ENCODE measurements around the gene RAB44.

RAB44 gene

DNA sequence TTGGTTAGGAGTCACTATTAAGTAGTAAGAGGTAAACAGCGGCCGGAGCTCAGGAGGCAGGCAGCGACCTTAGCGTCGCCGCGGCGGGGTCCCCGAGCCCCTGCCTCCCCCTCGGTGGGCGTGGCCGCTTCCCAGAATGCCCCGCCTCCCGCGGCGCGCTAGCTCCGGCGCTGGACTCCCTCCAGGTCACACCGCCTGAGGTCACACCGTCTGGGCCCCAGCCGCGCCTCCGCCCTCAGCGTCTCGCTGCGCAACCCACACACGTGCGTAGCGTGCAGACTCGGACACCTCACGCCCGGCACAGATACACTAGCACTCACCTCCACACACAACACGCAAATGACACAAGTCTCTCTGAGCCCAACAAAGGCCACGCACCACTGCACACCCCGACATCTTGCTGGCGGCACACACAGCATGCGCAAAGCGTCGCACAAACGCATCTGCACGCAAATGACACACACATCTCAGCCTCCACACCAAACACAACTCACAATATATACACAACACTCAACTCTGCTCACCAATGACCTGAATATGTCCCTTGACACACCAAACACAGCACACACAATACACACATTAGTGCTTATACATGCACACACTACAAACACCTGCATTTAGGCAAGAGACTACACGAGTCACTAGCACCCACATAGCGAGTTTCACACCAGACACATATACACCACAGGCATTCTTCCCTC, 36.7 kb upstream of the RAB44 start:
- Mint-ChIP-seq H3K27ac (no peak overlapping the region), H3K4me3 (no peak overlapping the region), H3K36me3 (ENCODE audit: low read depth) (no peaks in the 10 kb centered on the region), H3K27me3 (ENCODE audit: low read depth) (peaks cover 37% of the 10 kb centered on the region), H3K4me1 (ENCODE audit: low read depth) (peaks cover 9% of the 10 kb centered on the region), H3K9me3 (no peaks in the 10 kb centered on the region)
- DNase-seq (ENCODE audit: low spot score) = no peak

DNA sequence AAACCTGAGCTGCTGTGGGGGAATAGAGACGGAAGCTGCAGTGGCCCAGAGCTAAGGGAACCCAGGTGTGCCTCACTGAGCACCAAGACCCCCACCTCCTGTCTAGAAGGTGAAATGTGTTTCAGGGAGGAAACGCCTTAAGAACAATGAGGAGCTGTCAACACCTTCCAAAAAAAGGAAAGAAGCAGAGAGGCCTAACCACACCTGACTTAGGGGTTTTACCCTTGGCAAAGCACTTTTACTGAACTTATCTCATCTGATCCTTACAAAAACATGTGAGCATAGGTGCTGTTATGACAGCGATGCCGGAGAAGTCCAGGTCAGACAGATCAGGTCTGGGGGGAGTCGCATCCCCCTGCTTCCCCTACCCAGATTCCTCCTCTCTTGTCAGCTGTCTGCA, 35.2 kb upstream of the RAB44 start:
- Mint-ChIP-seq H3K27ac (no peak overlapping the region), H3K9me3 (no peaks in the 10 kb centered on the region), H3K36me3 (ENCODE audit: low read depth) (no peaks in the 10 kb centered on the region), H3K27me3 (ENCODE audit: low read depth) (peaks cover 31% of the 10 kb centered on the region), H3K4me1 (ENCODE audit: low read depth) (peaks cover 9% of the 10 kb centered on the region), H3K4me3 (no peak overlapping the region)
- DNase-seq (ENCODE audit: low spot score) = no peak

DNA sequence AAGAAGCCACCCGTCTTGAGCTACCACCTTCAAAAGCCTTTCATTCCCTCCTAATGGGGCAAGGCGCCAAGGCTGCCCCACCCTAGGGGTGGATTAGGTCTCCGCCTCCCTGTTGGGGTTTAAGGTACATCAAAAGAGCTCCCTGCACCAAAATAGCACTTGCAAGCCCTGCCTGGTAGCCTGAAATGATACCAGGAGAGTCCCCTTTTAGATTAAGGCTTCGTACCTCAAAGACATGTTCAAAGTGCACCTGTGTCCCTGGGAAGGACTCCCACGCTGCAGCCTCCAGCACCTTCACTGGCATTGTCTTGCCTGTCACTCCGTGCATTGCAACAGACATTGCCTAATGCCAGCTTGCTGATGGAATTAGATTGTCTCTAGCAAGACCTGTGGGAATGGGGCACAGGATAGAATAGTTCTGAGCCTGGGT, 34.8 kb upstream of the RAB44 start:
- Mint-ChIP-seq H3K4me1 (ENCODE audit: low read depth) (peaks cover 9% of the 10 kb centered on the region), H3K9me3 (no peaks in the 10 kb centered on the region), H3K27ac (no peak overlapping the region), H3K27me3 (ENCODE audit: low read depth) (peaks cover 27% of the 10 kb centered on the region), H3K4me3 (no peak overlapping the region), H3K36me3 (ENCODE audit: low read depth) (no peaks in the 10 kb centered on the region)
- no peak for DNase-seq (ENCODE audit: low spot score)

DNA sequence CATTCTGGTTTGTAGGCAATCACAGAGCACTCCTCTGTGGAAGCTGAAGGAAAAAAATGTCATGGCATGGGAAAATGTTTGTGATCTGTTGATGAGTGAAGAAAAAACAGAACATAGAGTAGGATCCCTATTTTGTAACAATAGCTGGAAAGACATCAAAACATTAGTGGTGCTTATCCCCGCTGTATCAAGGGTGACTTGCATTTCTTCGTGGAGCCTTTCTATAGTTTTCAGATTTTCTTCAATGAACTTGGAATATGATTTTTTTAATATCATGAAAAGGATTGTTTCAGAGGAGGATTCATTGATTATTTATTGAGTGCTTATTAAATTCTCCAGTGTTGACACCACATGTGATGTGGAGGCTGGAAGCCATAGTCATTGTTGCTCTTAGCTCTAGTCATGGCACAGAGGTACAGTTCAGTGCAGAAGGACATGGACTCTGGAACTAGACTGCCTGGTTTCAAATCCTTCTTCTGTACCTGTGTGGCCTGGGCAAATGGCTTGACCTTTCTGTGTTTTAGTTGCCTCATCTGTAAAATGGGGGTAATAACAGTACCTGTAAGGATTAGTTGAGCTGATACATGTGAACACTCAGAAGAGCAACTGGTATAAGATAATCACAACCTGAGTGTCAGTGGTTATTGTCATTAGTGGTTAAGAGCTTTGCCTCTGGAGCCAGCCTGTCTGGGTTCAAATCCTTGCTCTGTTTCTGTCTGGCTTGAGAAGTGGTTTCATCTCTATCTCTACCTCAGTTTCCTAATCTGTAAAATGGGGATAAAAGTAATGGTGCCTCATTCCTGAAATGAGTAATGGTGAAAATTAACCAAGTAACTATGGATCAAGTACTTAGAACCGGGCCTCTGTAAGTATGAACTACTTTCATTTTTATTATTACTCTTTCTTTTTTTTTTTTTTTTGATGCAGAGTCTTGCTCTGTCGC, 33.9 kb upstream of the RAB44 start:
- no peak for DNase-seq (ENCODE audit: low spot score)
- Mint-ChIP-seq H3K36me3 (ENCODE audit: low read depth) (no peaks in the 10 kb centered on the region), H3K27me3 (ENCODE audit: low read depth) (peaks cover 21% of the 10 kb centered on the region), H3K4me3 (no peak overlapping the region), H3K4me1 (ENCODE audit: low read depth) (peaks cover 9% of the 10 kb centered on the region), H3K9me3 (no peaks in the 10 kb centered on the region), H3K27ac (no peak overlapping the region)

DNA sequence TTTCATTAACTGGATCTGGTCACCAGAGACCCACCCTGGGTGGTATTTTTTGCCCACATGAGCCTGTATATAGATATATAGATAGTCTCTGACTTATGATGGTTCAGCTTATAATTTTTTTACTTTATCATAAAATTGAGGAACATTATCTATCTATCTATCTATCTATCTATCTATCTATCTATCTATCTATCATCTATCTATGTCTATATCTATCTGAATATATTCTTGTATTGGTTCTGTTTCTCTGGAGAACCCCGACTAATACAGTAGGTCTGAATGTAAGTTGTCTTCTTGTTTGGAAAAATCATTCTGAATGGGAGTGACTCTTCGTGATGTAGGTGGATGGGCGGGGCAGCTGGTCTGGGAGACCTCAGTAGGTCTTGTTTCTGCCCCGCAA, 32.4 kb upstream of the RAB44 start:
- no peaks in the 10 kb centered on the region for H3K36me3 Mint-ChIP-seq (ENCODE audit: low read depth)
- peaks cover 9% of the 10 kb centered on the region for H3K4me1 Mint-ChIP-seq (ENCODE audit: low read depth)
- DNase-seq (ENCODE audit: low spot score) = no peak
- H3K27me3 Mint-ChIP-seq (ENCODE audit: low read depth) = peaks cover 9% of the 10 kb centered on the region
- no peak overlapping the region for H3K27ac Mint-ChIP-seq
- no peak overlapping the region for H3K4me3 Mint-ChIP-seq
- no peaks in the 10 kb centered on the region for H3K9me3 Mint-ChIP-seq

DNA sequence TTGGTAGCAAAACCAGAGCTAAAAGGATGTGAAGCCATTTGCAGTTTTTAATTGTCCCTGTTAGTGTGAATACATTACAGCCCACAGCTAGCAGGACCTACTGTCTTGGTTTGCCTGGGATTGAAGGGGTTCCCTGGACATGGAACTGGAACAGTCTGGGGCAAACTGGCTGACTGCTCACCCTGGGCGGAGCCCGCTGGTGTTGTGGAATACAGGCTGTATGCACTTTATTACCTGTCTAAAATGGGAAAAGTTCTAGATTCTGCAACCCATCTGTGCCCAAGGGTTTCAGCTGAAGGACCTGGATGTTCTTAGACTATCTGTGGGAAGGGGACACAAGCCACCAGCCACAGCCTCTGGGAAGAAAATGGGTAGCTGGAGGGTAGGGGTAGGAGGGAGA, 31.3 kb upstream of the RAB44 start:
- Mint-ChIP-seq H3K4me3 (no peak overlapping the region), H3K9me3 (no peaks in the 10 kb centered on the region), H3K4me1 (ENCODE audit: low read depth) (peaks cover 9% of the 10 kb centered on the region), H3K27me3 (ENCODE audit: low read depth) (peaks cover 5% of the 10 kb centered on the region), H3K36me3 (ENCODE audit: low read depth) (no peaks in the 10 kb centered on the region), H3K27ac (no peak overlapping the region)
- no peak for DNase-seq (ENCODE audit: low spot score)

DNA sequence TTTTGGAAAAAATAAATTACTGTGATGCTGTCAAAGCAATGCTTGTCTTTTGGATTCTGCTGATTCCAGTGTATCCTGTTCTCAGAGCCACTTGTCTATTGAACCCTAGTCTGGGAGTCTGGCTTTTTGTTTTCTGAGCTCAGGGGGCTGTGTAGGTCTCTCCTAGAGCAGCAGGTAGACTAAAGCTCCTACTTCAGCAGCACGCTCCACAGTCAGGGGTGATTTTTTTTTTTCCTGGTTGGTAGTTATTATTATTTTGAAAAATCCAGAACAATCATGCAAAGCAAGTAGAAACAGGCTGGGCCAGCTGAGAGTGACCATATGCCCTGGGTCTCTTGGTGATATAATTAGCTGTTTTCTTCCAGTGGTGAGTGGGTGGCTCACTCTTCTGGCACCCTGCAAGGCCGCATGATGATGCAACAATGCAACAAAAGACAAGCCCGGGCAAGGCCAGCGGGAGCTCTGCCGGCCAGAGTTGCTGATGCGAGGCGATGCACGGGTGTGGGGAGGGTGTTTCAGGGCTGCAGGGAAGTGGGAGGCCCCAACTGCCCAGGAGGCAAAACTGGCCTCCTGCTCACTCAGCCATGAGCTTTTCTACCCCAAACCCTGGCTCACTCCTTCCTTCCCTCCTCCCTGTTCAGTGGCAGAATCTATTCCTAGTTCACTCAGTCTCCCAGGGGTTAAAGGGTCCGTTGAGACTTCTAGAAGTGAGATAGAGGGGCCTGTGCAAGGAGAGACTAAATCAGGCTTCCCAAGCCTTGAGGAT, 30.6 kb upstream of the RAB44 start:
- no peak for DNase-seq (ENCODE audit: low spot score)
- no peak overlapping the region for H3K4me3 Mint-ChIP-seq

DNA sequence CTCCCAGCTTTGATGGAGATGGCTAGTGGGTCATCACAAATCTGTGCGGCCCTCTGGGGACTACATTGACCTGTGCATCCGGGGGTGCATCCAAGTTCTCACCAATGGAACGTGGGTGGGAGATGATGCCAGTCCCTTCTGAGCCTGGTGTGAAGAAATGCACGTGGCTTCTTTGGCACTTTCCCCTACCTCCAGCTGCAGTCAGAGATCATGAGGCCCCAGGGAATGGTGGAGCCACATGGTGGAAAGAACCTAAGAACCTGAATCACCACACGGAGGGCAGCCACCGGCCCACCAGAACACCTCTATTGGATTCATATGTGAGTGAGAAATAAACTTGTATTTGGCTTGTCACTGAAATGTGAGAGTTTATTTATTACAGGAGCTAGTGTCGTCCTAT, 29.0 kb upstream of the RAB44 start:
- Mint-ChIP-seq H3K27me3 (ENCODE audit: low read depth) (no peaks in the 10 kb centered on the region), H3K36me3 (ENCODE audit: low read depth) (no peaks in the 10 kb centered on the region), H3K4me3 (no peak overlapping the region), H3K9me3 (no peaks in the 10 kb centered on the region), H3K27ac (no peak overlapping the region), H3K4me1 (ENCODE audit: low read depth) (peaks cover 2% of the 10 kb centered on the region)
- DNase-seq (ENCODE audit: low spot score) = no peak

More for the DNA sequence above, 30.6 kb upstream of the RAB44 start:
- Mint-ChIP-seq H3K27ac (no peak overlapping the region), H3K4me1 (ENCODE audit: low read depth) (peaks cover 9% of the 10 kb centered on the region), H3K36me3 (ENCODE audit: low read depth) (no peaks in the 10 kb centered on the region), H3K27me3 (ENCODE audit: low read depth) (peaks cover 5% of the 10 kb centered on the region), H3K9me3 (no peaks in the 10 kb centered on the region)

DNA sequence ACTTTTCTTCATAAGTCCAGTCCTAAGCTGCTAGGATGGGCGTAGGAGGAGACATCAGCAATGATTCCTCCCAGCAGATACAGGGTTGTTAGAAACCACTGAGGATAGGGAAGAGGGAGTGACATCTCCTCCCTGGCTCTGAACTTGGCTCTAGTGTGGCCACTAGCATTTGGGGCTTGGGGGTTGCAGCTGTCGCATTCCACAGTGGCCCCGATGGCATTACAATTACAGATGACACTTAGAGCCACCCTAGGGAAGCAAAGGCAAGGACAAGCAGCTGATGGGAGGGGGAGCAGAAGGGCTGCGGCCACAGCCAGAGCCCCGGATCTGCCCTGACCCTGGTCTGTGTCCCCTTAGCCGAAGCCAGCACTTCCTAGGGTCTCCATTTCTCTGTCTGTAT, 28.6 kb upstream of the RAB44 start:
- Mint-ChIP-seq H3K27ac (no peak overlapping the region), H3K27me3 (ENCODE audit: low read depth) (no peaks in the 10 kb centered on the region), H3K36me3 (ENCODE audit: low read depth) (no peaks in the 10 kb centered on the region), H3K4me3 (no peak overlapping the region), H3K4me1 (ENCODE audit: low read depth) (peaks cover 2% of the 10 kb centered on the region), H3K9me3 (no peaks in the 10 kb centered on the region)
- no peak for DNase-seq (ENCODE audit: low spot score)

DNA sequence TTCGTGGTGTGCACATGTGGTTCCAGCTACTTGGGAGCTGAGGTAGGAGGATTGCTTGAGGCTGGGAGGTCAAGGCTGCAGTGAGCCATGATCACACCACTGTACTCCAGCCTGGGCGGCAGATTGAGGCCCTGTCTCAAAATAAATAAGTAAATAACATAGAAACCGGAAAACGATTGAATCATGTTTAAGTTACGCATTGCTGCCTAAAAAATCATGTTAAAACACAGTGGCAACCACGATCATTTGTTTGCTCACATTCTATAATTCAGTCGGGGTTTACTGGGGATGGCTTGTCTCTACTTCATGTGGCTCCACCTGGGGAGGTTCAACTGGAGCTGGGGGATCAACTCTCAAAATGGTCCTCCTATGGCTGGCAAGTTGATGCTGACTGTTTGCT, 27.4 kb upstream of the RAB44 start:
- no peak for DNase-seq (ENCODE audit: low spot score)
- no peak overlapping the region for H3K27ac Mint-ChIP-seq
- peaks cover 2% of the 10 kb centered on the region for H3K4me1 Mint-ChIP-seq (ENCODE audit: low read depth)
- no peak overlapping the region for H3K4me3 Mint-ChIP-seq
- H3K36me3 Mint-ChIP-seq (ENCODE audit: low read depth) = no peaks in the 10 kb centered on the region
- H3K27me3 Mint-ChIP-seq (ENCODE audit: low read depth) = no peaks in the 10 kb centered on the region
- no peaks in the 10 kb centered on the region for H3K9me3 Mint-ChIP-seq

DNA sequence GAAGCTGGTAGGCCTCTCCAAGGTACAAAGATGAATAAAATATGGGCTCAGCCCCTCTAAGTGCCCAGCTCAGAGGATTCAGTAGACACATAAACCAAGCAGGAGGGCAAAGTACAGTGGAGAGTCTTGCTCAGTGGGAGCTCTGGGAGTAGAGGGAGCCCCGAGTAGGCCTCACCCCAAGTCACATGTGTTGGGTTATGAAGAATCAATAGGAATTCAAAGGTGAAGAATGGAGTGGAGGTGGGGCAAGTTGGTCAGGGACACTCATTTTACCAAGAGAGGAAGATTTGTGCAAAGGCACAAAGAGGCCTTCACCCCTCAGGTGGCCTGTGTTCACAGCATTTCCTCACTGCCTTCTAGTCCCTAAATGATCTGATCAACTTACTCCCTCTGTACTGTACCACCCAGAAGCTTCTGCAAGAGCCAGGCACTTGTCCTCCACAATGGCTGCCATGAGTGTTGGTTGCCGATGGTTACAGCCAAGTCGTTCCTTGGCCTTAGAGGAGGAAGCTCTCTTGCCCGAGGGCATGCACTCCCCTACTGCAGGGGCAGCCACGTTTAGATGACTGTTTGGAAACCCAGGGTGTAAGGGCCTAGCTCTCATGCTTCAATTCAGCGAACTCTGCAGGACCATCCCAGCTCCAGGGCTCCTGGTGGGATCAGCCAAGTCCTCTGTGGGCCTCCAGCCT, 25.8 kb upstream of the RAB44 start:
- Mint-ChIP-seq H3K36me3 (ENCODE audit: low read depth) (no peaks in the 10 kb centered on the region), H3K4me3 (no peak overlapping the region), H3K4me1 (ENCODE audit: low read depth) (peaks cover 11% of the 10 kb centered on the region), H3K27me3 (ENCODE audit: low read depth) (no peaks in the 10 kb centered on the region), H3K27ac (no peak overlapping the region), H3K9me3 (no peaks in the 10 kb centered on the region)
- no peak for DNase-seq (ENCODE audit: low spot score)

DNA sequence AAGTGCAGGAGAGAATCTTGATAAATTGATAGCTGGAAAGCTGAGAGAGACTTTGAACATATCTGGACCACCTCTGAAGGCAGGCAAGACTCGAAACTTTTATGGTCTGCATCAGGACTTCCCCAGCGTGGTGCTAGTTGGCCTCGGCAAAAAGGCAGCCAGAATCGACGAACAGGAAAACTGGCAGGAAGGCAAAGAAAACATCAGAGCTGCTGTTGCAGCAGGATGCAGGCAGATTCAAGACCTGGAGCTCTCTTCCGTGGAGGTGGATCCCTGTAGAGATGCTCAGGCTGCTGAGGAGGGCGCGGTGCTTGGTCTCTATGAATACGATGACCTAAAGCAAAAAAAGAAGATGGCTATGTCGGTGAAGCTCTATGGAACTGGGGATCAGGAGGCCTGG, 23.7 kb upstream of the RAB44 start:
- H3K36me3 Mint-ChIP-seq (ENCODE audit: low read depth) = peaks cover 4% of the 10 kb centered on the region
- no peak for DNase-seq (ENCODE audit: low spot score)
- peaks cover 29% of the 10 kb centered on the region for H3K4me1 Mint-ChIP-seq (ENCODE audit: low read depth)
- H3K4me3 Mint-ChIP-seq = no peak overlapping the region
- H3K9me3 Mint-ChIP-seq = no peaks in the 10 kb centered on the region
- H3K27me3 Mint-ChIP-seq (ENCODE audit: low read depth) = peaks cover 3% of the 10 kb centered on the region
- no peak overlapping the region for H3K27ac Mint-ChIP-seq

DNA sequence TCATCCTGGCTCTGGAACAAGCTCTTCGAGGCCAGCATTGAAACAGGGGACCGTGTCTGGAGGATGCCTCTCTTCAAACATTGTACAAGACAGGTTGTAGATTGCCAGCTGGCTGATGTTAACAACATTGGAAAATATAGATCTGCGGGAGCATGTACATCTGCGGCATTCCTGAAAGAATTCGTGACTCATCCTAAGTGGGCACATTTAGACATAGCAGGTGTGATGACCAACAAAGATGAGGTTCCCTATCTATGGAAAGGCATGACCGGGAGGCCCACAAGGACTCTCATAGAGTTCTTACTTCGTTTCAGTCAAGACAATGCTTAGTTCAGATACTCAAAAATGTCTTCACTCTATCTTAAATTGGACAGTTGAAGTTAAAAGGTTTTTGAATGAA, 22.7 kb upstream of the RAB44 start:
- DNase-seq (ENCODE audit: low spot score) = no peak
- no peak overlapping the region for H3K27ac Mint-ChIP-seq
- peaks cover 3% of the 10 kb centered on the region for H3K27me3 Mint-ChIP-seq (ENCODE audit: low read depth)
- H3K9me3 Mint-ChIP-seq = no peaks in the 10 kb centered on the region
- no peak overlapping the region for H3K4me3 Mint-ChIP-seq
- H3K36me3 Mint-ChIP-seq (ENCODE audit: low read depth) = peaks cover 4% of the 10 kb centered on the region
- H3K4me1 Mint-ChIP-seq (ENCODE audit: low read depth) = peaks cover 29% of the 10 kb centered on the region

Data from T-helper 2 cell treated with Interferon-gamma antibody and Interleukin-4, amounts not matched to agents 5 μg/mL and 100 μg/mL, for 36 hours (primary cell).